WTC11 (cell line): Measurements from ENCODE around the gene RBM47. TPM values are rescaled to one million over a fixed set of nuclear protein-coding genes. Genes with fewer than 3 reads are reported as not detected.

ENCODE experiments used
- ATAC-seq: fragments of 200-7000 bp; cut with Tn5 transposase; 2 replicates; pipeline ENCODE4 v1.10.0; 2021; ENCODE audit warnings: mild to moderate bottlenecking, moderate library complexity
- CTCF ChIA-PET: fragments of 300-600 bp; sonication (Branson Sonifier 250); formaldehyde crosslinking; loops from one replicate; lab custom pipeline; 2021; ENCODE audit warnings: antibody characterized with exemption; lab: Charles Lee
- POLR2A ChIA-PET: fragments of 350-600 bp; sonication (Branson Sonifier 250); formaldehyde crosslinking; loops from one replicate; lab custom pipeline; 2021; ENCODE audit warnings: antibody characterized with exemption; lab: Charles Lee
- DNase-seq: peaks from one replicate; pipeline ENCODE4 v3.0.0; 2021; ENCODE audit warnings: low spot score
- H3K27ac Mint-ChIP-seq: 2 replicates; pipeline ENCODE4 v1.8.0; 2021; ENCODE audit warnings: mixed read lengths
- H3K27me3 Mint-ChIP-seq: 2 replicates; pipeline ENCODE4 v1.8.0; 2021; ENCODE audit warnings: low read depth, mild to moderate bottlenecking, moderate library complexity, mixed read lengths
- H3K36me3 Mint-ChIP-seq: 2 replicates; pipeline ENCODE4 v1.8.0; 2021; ENCODE audit warnings: mixed read lengths
- H3K4me1 Mint-ChIP-seq: 2 replicates; pipeline ENCODE4 v1.8.0; 2022; ENCODE audit warnings: mixed read lengths
- H3K4me3 Mint-ChIP-seq: 2 replicates; pipeline ENCODE4 v1.8.0; 2021; ENCODE audit warnings: mild to moderate bottlenecking, moderate library complexity, mixed read lengths
- H3K9me3 Mint-ChIP-seq: 2 replicates; pipeline ENCODE4 v1.8.0; 2021; ENCODE audit warnings: mixed read lengths
- FOXJ3 ChIP-seq: sonication (generic); formaldehyde crosslinking; IDR thresholded peaks from 2 replicates; pipeline ENCODE4 v1.9.0; 2021; ENCODE audit warnings: missing genetic modification reagents, mild to moderate bottlenecking, borderline replicate concordance
- GRHL2 ChIP-seq: fragments of 250-450 bp; sonication (Bioruptor Pico); IDR thresholded peaks from 2 replicates; pipeline ENCODE4 v1.8.0; 2022; ENCODE audit warnings: mild to moderate bottlenecking, moderate library complexity; ENCODE audit not compliant: insufficient replicate concordance, severe bottlenecking
- HMGA2 ChIP-seq: fragments of 250-450 bp; sonication (Bioruptor Pico); IDR thresholded peaks from 2 replicates; pipeline ENCODE4 v1.4.0; 2021; ENCODE audit warnings: mild to moderate bottlenecking, moderate library complexity
- NFE2L1 ChIP-seq: sonication (generic); formaldehyde crosslinking; IDR thresholded peaks from 2 replicates; pipeline ENCODE4 v1.8.1; 2023; ENCODE audit warnings: missing genetic modification reagents
- ZNF671 ChIP-seq: fragments of 250-450 bp; sonication (Bioruptor Pico); IDR thresholded peaks from 2 replicates; pipeline ENCODE4 v1.8.0; 2021; ENCODE audit warnings: mild to moderate bottlenecking
- total RNA-seq: library from RNA; stranded (reverse); gene quantifications from 3 replicates; pipeline ENCODE4 v1.2.3, GENCODE V29; 2021
- TF ChIP-seq, protein P1 (sequence below): sonication (generic); formaldehyde crosslinking; conservative IDR thresholded peaks from 2 replicates; pipeline ENCODE4 v1.8.1; 2023; ENCODE audit warnings: mild to moderate bottlenecking, low read depth, missing genetic modification reagents, moderate library complexity
- TF ChIP-seq, protein P2 (sequence below): sonication (generic); formaldehyde crosslinking; IDR thresholded peaks from 2 replicates; pipeline ENCODE4 v1.8.1; 2022; ENCODE audit warnings: mild to moderate bottlenecking, moderate library complexity, missing genetic modification reagents
- TF ChIP-seq, protein P3 (sequence below): sonication (generic); formaldehyde crosslinking; IDR thresholded peaks from 2 replicates; pipeline ENCODE4 v1.8.0; 2022; ENCODE audit warnings: mild to moderate bottlenecking, missing genetic modification reagents
- TF ChIP-seq, protein P4 (sequence below): fragments of 250-450 bp; sonication (Bioruptor Pico); IDR thresholded peaks from 2 replicates; pipeline ENCODE4 v1.9.0; 2021; ENCODE audit warnings: mild to moderate bottlenecking
- TF ChIP-seq, protein P5 (sequence below): sonication (generic); formaldehyde crosslinking; IDR thresholded peaks from 2 replicates; pipeline ENCODE4 v1.8.1; 2023; ENCODE audit warnings: mild to moderate bottlenecking, missing genetic modification reagents, moderate library complexity

The RBM47 gene
- total RNA-seq, 1 experiment from 2014 or later = 97.9 TPM

DNA sequence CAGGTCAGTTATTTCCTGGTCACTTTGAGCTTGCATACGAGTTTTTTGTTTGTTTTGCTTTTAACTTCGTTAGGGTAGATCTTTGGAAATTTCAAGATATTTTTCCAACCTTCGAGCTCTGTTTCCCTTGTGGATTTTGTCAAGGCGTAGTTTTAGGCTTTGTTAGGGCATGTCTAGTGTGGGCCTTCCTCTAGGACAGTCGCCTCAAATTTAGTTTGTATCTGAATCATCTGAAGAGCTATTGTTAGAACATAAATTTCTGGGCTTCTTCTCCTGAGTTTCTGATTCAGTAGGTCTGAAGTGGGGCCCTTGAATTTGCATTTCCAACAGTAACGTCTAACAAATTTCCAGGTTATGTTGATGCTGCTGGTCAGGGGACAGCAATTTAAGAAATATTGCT lies 48.8 kb upstream of the RBM47 start (continued):
- TF ChIP-seq, protein P1, sequence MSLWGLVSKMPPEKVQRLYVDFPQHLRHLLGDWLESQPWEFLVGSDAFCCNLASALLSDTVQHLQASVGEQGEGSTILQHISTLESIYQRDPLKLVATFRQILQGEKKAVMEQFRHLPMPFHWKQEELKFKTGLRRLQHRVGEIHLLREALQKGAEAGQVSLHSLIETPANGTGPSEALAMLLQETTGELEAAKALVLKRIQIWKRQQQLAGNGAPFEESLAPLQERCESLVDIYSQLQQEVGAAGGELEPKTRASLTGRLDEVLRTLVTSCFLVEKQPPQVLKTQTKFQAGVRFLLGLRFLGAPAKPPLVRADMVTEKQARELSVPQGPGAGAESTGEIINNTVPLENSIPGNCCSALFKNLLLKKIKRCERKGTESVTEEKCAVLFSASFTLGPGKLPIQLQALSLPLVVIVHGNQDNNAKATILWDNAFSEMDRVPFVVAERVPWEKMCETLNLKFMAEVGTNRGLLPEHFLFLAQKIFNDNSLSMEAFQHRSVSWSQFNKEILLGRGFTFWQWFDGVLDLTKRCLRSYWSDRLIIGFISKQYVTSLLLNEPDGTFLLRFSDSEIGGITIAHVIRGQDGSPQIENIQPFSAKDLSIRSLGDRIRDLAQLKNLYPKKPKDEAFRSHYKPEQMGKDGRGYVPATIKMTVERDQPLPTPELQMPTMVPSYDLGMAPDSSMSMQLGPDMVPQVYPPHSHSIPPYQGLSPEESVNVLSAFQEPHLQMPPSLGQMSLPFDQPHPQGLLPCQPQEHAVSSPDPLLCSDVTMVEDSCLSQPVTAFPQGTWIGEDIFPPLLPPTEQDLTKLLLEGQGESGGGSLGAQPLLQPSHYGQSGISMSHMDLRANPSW (CRISPR knock-in tag) = no peak
- TF ChIP-seq, protein P2, sequence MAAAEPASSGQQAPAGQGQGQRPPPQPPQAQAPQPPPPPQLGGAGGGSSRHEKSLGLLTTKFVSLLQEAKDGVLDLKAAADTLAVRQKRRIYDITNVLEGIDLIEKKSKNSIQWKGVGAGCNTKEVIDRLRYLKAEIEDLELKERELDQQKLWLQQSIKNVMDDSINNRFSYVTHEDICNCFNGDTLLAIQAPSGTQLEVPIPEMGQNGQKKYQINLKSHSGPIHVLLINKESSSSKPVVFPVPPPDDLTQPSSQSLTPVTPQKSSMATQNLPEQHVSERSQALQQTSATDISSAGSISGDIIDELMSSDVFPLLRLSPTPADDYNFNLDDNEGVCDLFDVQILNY (CRISPR knock-in tag) = no peak

DNA sequence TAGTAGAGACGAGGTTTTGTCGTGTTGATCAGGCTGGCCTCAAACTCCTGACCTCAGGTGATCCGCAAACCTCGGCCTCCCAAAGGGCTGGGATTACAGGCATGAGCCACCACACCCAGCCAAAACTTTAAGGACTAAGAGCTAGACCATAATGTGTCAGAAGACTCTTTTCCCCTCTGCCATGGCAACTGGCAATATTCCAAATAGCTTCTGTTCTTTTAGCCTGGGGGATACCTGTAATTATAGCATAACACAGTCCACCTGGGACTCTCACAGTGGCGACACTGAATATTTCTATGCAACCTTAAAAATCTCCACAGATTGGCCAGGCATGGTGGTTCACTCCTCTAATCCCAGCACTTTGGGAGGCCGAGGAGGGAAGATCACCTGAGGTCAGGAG lies 45.5 kb upstream of the RBM47 start:
- DNase-seq = no peak
- no peak for TF ChIP-seq FOXJ3 (CRISPR knock-in tag)
- TF ChIP-seq, all 79 proteins: peak for 0
- ChIA-PET CTCF (interaction anchor here (0.6 to 2.0 kb wide), 4 partner anchors 43 to 390 kb away, joined by 3 to 5 read pairs (median 3); no protein-coding TSS in a partner anchor), POLR2A (interaction anchor here (0.6 kb wide), 1 partner anchor 400 kb away, joined by 3 read pairs; no protein-coding TSS in a partner anchor)
- ATAC-seq = no peak
- H3K4me3 Mint-ChIP-seq = no peak overlapping the region
- peaks cover 39% of the 10 kb centered on the region for H3K4me1 Mint-ChIP-seq
- H3K27ac Mint-ChIP-seq = no peak overlapping the region
- no peaks in the 10 kb centered on the region for H3K9me3 Mint-ChIP-seq
- no peaks in the 10 kb centered on the region for H3K27me3 Mint-ChIP-seq
- H3K36me3 Mint-ChIP-seq = no peaks in the 10 kb centered on the region

DNA sequence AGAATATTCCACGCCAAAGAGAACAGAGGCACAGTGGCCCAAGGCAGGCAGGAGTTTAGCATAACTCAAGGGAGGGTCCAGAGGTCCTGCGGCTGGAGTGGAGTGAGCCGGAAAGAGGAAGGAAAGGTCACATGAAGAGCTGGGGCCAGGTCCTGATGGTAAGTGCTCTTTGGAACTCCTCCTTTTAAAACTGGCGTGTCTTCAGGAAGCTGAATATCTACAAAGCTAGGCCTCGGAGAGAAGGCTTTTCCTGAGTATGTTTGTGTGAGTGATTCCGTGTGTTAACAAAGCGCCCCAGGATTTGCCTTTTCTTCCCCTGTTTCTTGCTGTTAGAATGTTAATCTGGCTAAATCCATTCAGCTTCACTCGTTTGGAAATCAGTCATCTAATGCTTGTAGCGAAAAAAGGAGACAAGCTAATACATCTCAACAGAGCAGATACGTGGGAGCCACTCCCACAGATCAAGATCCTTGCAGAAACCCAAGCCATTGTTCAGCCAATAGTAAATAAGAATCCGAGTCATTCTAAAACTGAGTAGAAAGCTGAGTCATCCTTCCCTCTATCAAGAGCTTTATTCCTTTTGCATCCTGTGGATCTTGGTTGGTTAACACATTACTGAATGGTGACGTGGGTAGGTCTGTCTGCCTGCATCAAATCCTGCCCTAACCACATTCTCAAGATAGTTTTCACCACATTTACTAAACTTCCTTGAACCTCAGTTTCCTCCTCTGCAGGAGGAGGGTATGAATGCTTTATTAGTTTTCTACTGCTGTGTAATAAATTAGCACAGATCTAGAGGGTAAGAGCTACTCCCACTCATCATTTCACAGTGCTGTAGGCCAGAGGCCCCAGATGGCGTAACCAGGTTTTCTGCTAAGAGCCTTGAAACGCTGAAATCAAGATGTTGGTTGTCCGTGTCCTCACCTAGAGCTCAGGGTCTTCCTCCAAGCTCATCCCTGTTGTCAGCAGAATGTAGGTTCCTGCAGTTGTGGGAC lies 43.2 kb upstream of the RBM47 start:
- no peak overlapping the region for H3K4me3 Mint-ChIP-seq
- H3K27me3 Mint-ChIP-seq = no peaks in the 10 kb centered on the region
- H3K36me3 Mint-ChIP-seq = no peaks in the 10 kb centered on the region
- ChIA-PET CTCF (interaction anchor here (0.8 to 1.7 kb wide), 6 partner anchors 9 to 356 kb away, joined by 3 to 6 read pairs (median 4); partner anchors contain the start of gene RBM47), POLR2A (interaction anchor here (0.6 kb wide), 1 partner anchor 191 kb away, joined by 6 read pairs; no protein-coding TSS in a partner anchor)
- TF ChIP-seq, protein P3, sequence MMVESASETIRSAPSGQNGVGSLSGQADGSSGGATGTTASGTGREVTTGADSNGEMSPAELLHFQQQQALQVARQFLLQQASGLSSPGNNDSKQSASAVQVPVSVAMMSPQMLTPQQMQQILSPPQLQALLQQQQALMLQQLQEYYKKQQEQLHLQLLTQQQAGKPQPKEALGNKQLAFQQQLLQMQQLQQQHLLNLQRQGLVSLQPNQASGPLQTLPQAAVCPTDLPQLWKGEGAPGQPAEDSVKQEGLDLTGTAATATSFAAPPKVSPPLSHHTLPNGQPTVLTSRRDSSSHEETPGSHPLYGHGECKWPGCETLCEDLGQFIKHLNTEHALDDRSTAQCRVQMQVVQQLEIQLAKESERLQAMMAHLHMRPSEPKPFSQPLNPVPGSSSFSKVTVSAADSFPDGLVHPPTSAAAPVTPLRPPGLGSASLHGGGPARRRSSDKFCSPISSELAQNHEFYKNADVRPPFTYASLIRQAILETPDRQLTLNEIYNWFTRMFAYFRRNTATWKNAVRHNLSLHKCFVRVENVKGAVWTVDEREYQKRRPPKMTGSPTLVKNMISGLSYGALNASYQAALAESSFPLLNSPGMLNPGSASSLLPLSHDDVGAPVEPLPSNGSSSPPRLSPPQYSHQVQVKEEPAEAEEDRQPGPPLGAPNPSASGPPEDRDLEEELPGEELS = no peak
- no peak for TF ChIP-seq HMGA2 (CRISPR knock-in tag)
- TF ChIP-seq NFE2L1 (CRISPR knock-in tag) = peak; percentile 82
- TF ChIP-seq GRHL2 (CRISPR knock-in tag) = no peak
- TF ChIP-seq ZNF671 (CRISPR knock-in tag) = no peak
- TF ChIP-seq, protein P4, sequence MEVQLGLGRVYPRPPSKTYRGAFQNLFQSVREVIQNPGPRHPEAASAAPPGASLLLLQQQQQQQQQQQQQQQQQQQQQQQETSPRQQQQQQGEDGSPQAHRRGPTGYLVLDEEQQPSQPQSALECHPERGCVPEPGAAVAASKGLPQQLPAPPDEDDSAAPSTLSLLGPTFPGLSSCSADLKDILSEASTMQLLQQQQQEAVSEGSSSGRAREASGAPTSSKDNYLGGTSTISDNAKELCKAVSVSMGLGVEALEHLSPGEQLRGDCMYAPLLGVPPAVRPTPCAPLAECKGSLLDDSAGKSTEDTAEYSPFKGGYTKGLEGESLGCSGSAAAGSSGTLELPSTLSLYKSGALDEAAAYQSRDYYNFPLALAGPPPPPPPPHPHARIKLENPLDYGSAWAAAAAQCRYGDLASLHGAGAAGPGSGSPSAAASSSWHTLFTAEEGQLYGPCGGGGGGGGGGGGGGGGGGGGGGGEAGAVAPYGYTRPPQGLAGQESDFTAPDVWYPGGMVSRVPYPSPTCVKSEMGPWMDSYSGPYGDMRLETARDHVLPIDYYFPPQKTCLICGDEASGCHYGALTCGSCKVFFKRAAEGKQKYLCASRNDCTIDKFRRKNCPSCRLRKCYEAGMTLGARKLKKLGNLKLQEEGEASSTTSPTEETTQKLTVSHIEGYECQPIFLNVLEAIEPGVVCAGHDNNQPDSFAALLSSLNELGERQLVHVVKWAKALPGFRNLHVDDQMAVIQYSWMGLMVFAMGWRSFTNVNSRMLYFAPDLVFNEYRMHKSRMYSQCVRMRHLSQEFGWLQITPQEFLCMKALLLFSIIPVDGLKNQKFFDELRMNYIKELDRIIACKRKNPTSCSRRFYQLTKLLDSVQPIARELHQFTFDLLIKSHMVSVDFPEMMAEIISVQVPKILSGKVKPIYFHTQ (CRISPR knock-in tag) = no peak
- TF ChIP-seq, protein P5, sequence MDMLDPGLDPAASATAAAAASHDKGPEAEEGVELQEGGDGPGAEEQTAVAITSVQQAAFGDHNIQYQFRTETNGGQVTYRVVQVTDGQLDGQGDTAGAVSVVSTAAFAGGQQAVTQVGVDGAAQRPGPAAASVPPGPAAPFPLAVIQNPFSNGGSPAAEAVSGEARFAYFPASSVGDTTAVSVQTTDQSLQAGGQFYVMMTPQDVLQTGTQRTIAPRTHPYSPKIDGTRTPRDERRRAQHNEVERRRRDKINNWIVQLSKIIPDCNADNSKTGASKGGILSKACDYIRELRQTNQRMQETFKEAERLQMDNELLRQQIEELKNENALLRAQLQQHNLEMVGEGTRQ (CRISPR knock-in tag) = peak; percentile 57
- DNase-seq (peak; percentile 26), ATAC-seq (peak; percentile 80)
- H3K4me1 Mint-ChIP-seq = peaks cover 28% of the 10 kb centered on the region
- peak overlapping the region; percentile 90 for H3K27ac Mint-ChIP-seq
- H3K9me3 Mint-ChIP-seq = no peaks in the 10 kb centered on the region
